ENCODE results near the gene RFT1.
A peak's percentile ranks its signal among the peaks of the same experiment; 100 is the strongest.

The RFT1 gene

DNA sequence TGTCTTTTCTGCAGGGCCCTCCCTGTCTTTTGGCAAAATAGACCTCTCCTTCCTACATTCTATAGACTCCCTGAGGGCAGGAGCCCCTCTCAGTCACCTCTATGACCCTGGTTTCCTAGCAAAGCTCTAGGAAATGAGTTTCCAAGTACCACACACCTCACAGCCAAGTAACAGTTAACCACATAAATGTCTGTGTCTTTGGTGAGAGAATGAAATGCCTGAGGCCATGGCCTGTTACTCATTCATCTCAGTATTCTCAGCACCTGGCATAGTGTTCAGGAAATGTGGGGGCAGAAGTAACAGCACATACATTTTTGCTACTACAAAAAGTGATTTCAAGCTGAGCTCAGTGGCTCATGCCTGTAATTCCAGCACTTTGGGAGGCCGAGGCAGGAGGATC lies 21.0 kb downstream of the RFT1 start:
- peak in 4 of 42 donors; percentile 35 to 51 (median 44) for DNase-seq
- intact Hi-C loops (cut with DNase I) = no loop called here

DNA sequence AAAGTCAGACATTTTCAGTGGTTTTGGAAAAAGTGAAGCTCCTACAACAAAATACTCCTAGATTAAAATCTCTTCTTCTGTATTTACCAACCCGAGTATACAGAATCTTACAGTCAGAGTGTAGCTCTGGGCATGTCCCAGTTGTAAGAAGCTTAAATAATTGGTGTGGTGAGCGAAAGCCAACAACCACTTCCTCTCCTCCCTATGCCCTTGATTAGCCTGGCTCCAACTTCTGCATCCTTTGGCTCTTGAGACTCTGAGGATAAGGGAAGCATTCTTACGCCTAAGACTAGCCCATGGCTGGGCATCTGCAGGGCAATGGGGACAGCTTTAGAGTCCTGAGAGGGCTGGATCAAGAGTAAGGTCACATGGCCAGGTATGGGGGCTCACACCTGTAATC lies 25.5 kb downstream of the RFT1 start:
- intact Hi-C loops (cut with DNase I) = no loop called here
- no peak for DNase-seq

- no peak for DNase-seq
- intact Hi-C loops (cut with DNase I) = no loop called here
Observed at GRCh38 chr3:53103397-53104296, 26.6 kb downstream of the RFT1 start.

GRCh38 chr3:53102601-53103147 lies 27.6 kb downstream of the RFT1 start:
- intact Hi-C loops (cut with DNase I) = no loop called here
- no peak for DNase-seq

GRCh38 chr3:53101956-53102355 lies 28.3 kb downstream of the RFT1 start:
- intact Hi-C loops (cut with DNase I) = no loop called here

GRCh38 chr3:53100818-53101466 lies 29.3 kb downstream of the RFT1 start:
- DNase-seq = no peak
- intact Hi-C loops (cut with DNase I) = no loop called here

More at GRCh38 chr3:53101956-53102355, 28.3 kb downstream of the RFT1 start:
- no peak for DNase-seq

GRCh38 chr3:53097887-53098286 lies 32.3 kb downstream of the RFT1 start:
- intact Hi-C loops (cut with DNase I) = no loop called here
- DNase-seq = no peak

DNA sequence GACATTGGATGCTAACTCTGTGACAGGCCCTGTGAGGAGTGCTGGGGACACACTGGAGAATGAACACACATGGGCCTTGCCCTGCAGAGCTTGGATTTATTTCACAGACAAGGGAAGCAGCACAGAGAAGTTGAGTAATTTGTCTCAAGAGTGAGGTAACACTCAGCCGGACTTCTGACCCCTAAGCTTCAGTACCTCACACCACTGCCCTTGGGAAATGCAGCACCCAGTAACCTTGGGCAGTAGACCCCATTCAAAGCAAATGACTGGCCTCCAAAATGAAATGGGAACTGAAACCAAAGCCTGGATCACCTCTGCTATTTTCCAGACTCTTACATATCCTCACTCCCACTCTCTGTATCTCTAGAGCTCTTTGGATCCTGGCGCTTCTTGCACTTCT lies 37.3 kb downstream of the RFT1 start:
- intact Hi-C loops (cut with DNase I) = no loop called here
- DNase-seq = no peak

DNA sequence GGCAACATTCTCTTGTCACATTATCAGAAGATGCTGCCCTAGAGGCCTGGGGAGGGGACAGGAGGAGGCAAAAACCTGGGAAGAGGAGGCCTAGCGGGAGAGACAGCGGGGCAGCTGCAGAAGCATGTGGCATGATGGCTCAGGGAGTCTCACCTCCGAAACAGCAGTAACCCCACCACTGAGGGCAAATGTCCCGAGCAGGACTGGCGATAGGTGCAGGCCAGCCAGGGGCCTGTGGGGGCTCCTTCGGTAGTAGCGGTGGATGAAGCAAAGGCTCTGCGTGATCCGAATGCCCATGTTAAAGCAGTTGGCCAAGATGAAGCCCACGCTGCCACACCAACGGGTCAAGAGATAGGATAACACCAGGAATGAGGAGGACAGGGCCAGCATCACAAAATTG lies 38.0 kb downstream of the RFT1 start:
- no peak for DNase-seq
- intact Hi-C loops (cut with DNase I) = no loop called here

DNA sequence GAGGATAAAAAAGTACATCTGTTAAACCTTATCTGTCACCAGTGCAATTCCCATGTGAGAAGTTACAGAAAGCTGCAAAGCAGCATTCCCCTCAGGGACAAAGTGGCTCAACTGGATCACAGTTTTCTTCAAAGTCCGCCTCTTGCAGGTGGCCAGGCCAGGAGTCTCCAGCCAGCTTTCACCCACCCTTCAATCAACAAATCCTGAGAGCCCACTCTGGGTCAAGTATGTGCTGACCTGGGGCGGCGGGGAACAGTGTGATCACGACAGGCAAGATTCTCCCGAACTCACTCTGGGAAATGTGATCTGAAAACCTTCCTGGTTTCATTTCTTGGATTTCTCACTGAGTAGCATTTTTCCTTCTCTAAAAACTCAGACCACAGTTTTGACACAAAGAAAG lies 39.2 kb downstream of the RFT1 start:
- intact Hi-C loops (cut with DNase I) = no loop called here
- no peak for DNase-seq

DNA sequence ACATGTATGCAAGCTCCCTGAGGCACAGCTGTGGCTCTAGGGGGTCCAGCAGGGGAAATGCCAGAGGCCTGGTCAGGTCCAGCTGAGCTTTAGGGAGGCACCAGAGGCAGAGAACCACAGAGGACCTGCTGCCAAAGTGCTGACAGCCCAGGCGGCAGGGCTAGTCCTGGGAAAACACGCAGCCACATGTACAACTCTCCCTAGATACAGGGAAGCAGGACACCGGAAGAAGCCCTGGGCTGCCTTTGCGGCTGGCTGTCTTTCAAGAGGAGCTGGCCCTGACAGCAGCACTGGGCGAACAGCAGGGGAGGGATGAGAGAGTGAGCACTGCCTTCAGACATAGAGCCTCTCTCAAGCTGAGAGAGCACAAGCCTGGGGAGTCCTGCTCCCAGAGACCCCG lies 40.7 kb downstream of the RFT1 start:
- intact Hi-C loops (cut with DNase I) = no loop called here
- peak in 7 of 42 donors; percentile 12 to 35 (median 29) for DNase-seq

DNA sequence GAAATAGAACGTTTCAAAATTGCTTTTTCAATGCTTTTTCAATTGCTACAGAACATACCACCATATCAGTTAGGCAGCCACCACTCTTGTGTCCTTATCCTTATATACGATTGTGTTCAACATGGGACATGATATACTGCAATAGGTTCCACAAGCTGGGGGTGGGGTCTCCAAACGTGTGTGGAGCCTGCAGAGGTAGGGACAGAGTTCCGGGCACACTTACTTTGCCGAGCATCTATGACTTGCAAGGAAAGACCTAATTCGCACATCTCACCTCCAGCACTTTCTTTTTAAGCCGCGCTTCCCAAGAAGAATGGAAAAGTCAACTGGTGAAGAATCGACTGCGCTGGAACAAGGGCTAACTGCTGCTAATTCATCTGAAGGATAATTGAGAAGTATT lies 44.8 kb downstream of the RFT1 start:
- intact Hi-C loops (cut with DNase I) = no loop called here
- DNase-seq = peak in 4 of 42 donors; percentile 0 to 18 (median 13)

DNA sequence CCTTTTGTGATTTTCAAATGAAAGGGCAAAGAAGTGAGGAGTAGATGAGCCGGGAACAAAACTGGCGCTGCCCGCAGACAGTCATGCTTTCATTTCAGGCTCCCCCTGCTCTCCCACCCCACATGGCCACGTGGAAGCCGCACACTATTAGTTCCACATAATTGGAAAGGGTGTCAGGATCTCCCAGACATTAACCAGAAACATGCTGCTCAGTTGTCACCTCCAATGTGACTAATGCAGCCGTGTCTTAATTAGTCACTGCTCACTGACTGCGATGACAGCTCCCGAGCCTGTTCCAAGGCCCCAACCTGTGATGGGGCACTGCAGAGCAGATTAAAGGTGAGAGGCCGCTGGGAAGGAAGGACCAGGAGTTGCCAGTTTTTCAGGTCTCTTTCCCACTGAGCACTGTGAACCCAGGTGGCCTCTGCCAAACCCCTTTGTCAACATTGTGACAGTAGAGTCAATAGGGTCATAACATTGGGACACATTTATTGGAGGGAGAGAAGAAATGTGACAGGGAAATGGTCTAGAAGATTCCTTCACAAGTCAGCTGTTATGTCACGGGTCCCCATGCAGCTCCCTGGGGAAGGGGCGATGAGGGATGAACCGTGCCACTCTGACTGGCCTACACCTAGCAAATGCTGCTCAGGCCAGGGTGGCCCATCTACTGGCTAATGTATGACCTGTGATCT lies 45.8 kb downstream of the RFT1 start:
- intact Hi-C loops (cut with DNase I) = no loop called here
- DNase-seq = peak in 41 of 42 donors; percentile 25 to 86 (median 58)

GRCh38 chr3:53083949-53084309 lies 46.3 kb downstream of the RFT1 start:
- intact Hi-C loops (cut with DNase I) = no loop called here
- DNase-seq = peak in 4 of 42 donors; percentile 11 to 40 (median 28)

DNA sequence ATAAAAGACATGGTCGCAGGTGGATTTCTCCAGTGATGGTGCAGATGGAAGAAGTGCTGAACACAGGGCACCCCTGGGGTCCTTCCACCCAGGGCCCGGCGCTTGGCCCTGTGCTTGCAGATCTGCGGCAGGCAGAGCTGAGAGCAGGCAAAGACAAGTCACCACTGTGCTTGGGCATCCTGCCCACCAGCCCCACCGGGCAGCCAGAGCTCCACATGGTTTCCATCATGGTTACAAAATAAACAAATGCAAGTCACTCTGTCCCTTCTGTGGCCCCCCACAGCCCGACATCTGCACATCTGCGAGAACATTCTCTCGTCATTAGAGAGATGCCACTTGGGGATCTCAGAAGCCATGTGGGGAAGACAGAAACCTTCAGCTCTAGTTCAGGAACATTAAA lies 46.7 kb downstream of the RFT1 start:
- intact Hi-C loops (cut with DNase I) = no loop called here
- peak in 33 of 42 donors; percentile 8 to 66 (median 40) for DNase-seq

- intact Hi-C loops (cut with DNase I) = no loop called here
- DNase-seq = peak in 1 of 42 donors; percentile 7
Observed at GRCh38 chr3:53082736-53083135, 47.5 kb downstream of the RFT1 start.

DNA sequence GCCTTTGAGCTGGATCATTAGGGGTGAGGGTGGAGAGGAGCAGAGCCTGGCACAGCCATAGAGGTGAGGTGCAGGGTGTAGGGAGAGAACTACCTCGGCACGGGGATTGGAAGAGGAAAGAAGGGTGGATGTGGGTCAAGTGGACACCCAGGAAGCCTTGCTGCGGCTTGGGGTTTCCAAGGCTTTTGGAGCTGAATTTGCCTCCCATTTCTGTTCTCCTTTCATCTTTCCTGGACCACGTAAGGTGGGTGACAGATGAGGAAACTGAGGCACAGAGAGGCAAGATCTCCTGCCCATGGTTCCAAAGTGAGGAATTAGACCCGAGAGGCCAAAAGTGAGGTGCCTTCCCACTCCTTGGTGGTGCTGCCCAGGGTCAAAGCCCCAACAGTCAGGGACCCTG lies 48.9 kb downstream of the RFT1 start:
- DNase-seq = no peak
- intact Hi-C loops (cut with DNase I) = no loop called here

GRCh38 chr3:53080612-53081205 lies 49.5 kb downstream of the RFT1 start:
- DNase-seq = no peak
- intact Hi-C loops (cut with DNase I) = no loop called here

All from head of caudate nucleus (tissue), 42 donors.